GM08714 (cell line): Measurements from ENCODE around the gene TESK2.
"Not testable (repeated sequence)": the region's sequence is repeated elsewhere in the genome, so short reads cannot be mapped to it uniquely, and the experiment has no call there.

Experiments
- H3K4me3 ChIP-seq: fragments of 200-500 bp; sonication (Bioruptor generic); 2 replicates; pipeline ENCODE4 v1.5.1; 2014; ENCODE audit warnings: mild to moderate bottlenecking, low read length, inconsistent platforms
- ZNF274 ChIP-seq: IDR thresholded peaks from 2 replicates; pipeline ENCODE4 v1.6.1; 2012; ENCODE audit warnings: mild to moderate bottlenecking, low read depth, low read length

The TESK2 gene

DNA sequence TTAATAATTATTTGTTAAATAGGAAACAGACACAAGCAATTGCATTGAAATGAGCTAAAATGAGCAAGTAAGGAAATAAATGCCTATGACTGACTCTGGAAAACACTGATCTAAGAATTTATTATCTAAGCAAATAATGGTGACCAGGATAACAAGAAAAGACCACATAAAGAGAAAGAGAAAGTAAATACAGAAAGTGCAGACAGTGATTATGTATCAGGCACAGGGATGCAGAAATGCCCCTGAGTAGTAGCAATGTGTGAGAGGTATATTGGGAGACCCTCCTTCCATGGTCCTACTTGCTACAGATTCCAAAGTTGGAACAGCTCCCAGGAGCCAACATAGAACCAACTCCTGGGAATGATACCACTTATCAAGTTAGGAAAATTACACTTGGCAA is 117.4 kb downstream of the TESK2 start:
- no peak overlapping the region for H3K4me3 ChIP-seq
- no peak for TF ChIP-seq ZNF274

GRCh38 chr1:45370575-45370974 is 120.4 kb downstream of the TESK2 start:
- no peak for TF ChIP-seq ZNF274
- H3K4me3 ChIP-seq, result no peak overlapping the region

DNA sequence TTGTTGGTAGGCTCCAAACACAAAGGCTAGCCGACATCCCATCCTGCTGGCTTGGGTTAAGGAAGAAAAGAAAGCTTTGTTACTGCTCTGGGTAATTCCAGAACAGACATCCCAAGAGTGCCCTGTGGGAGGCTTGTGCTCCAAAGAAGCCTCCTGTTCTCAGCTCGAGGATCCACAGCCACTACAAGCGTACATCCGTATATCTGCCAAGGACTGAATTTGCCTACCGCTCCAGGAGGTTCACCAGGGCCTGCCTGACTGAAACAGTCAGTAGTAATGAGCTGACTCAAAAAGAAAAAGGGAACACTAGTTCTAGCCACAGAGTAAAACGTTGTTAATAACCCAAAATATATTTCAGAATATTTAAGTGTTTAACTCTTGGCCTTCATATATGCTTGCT is 125.9 kb downstream of the TESK2 start:
- no peak overlapping the region for H3K4me3 ChIP-seq
- no peak for TF ChIP-seq ZNF274

DNA sequence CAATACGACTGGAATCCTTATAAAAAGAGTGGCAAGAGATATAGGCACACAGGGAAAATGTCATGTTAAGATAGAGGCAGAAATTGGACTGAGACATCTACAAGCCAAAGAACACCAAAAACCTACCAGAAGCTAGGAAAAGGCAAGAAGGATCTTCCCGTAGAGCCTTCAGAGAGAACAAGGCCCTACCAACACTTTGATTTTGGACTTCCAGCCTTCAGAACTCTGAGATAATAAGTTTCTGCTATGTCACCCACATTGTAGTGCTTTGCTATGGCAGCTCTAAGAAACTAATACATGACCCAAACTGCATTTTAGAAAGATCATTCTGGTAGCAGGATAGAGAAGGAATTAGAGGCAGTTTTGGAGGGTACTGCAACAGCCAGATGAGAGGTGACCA is 126.7 kb downstream of the TESK2 start:
- TF ChIP-seq ZNF274, result no peak
- H3K4me3 ChIP-seq, result no peak overlapping the region

- not testable (repeated sequence) for H3K4me3 ChIP-seq
These were observed 130.0 kb downstream of the TESK2 start for GRCh38 chr1:45360981-45361380.

GRCh38 chr1:45359882-45360513 is 131.0 kb downstream of the TESK2 start:
- H3K4me3 ChIP-seq, result no peak overlapping the region
- TF ChIP-seq ZNF274, result no peak

GRCh38 chr1:45356186-45356585 is 134.8 kb downstream of the TESK2 start:
- H3K4me3 ChIP-seq, result no peak overlapping the region
- no peak for TF ChIP-seq ZNF274

DNA sequence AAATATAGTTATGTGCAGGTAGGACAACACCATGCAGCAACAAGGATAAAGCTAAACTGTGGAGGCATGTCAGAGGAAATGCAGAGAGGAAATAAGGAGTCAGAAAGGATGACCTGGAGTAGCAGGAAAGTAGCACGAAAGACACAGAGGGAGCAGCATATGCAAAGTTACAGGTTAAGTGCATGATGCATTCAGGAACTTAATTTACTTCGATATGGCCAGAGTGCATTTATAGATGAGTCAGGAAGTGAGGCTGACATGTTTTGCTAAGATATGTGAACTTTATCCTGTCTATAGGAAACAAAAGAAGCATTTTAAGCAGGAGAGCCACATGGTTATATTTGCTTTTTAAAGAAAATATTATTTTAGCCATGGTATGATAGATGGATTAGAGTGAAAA is 135.3 kb downstream of the TESK2 start:
- TF ChIP-seq ZNF274, result no peak
- no peak overlapping the region for H3K4me3 ChIP-seq

DNA sequence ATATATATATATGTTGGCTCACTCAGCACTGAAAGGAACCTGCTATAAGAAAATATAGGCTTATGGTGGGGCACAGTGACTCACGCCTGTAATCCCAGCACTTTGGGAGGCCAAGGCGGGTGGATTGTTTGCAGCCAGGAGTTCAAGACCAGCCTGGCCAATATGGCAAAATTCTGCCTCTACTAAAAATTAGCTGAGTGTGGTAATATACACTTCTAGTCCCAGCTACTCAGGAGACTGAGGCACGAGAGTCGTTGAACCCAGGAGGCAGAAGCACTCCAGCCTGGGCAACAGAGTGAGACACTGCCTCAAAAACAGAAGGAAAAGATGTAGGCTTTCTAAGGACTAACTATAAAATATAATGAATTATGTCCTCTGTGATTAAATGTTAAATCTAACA is 136.1 kb downstream of the TESK2 start:
- H3K4me3 ChIP-seq, result no peak overlapping the region
- TF ChIP-seq ZNF274, result no peak

DNA sequence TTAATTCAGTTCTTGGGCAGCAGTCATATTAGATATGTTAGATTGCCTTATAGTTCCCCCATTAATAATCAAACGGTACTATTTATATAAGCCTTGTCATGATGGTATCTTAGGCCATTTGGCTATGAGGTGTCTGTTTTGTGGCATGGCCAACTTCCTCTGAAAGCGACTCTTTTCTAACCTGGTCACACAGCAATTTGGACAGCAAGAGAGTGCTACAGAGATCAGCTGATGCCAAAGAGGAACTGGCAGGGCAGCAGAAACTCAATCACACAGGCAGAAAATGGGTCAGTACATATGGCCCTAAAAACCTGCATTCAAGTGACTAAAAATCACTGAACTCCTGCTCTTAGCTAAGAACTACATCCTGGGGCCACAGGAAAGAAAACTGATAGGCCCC is 137.3 kb downstream of the TESK2 start:
- no peak for TF ChIP-seq ZNF274
- H3K4me3 ChIP-seq, result no peak overlapping the region

DNA sequence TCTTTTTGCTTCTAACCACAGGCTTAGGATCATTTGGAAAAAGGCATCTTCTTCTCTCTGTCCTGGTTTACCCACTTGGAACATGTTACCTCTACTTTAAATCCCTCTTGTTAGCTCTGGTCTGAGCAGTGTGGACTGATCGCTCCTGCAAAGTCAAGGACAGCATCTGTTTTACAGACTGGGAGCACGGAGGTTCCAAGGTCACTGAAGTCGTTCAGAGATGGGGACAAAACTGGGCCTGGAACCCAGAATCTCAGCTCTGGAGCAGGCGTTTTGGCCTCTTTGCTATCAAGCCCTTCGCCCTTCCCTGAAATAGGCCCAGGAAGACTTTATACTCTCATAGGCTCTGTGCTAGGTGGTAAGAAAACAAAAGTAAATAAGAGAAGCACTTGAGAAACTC is 139.5 kb downstream of the TESK2 start:
- H3K4me3 ChIP-seq, result no peak overlapping the region
- no peak for TF ChIP-seq ZNF274

GRCh38 chr1:45348966-45349677 is 141.8 kb downstream of the TESK2 start:
- no peak for TF ChIP-seq ZNF274
- H3K4me3 ChIP-seq, result no peak overlapping the region

- no peak for TF ChIP-seq ZNF274
- H3K4me3 ChIP-seq, result no peak overlapping the region
These were observed 142.4 kb downstream of the TESK2 start for GRCh38 chr1:45348609-45348965.

- no peak for TF ChIP-seq ZNF274
- no peak overlapping the region for H3K4me3 ChIP-seq
These were observed 142.9 kb downstream of the TESK2 start for GRCh38 chr1:45348020-45348419.

- TF ChIP-seq ZNF274, result no peak
These were observed 144.5 kb downstream of the TESK2 start for GRCh38 chr1:45346473-45346872.

GRCh38 chr1:45345014-45345413 is 145.9 kb downstream of the TESK2 start:
- no peak for TF ChIP-seq ZNF274
- no peak overlapping the region for H3K4me3 ChIP-seq

More at GRCh38 chr1:45346473-45346872, 144.5 kb downstream of the TESK2 start:
- no peak overlapping the region for H3K4me3 ChIP-seq
